Measurements from ENCODE around the gene SLC16A3.

The SLC16A3 gene

DNA sequence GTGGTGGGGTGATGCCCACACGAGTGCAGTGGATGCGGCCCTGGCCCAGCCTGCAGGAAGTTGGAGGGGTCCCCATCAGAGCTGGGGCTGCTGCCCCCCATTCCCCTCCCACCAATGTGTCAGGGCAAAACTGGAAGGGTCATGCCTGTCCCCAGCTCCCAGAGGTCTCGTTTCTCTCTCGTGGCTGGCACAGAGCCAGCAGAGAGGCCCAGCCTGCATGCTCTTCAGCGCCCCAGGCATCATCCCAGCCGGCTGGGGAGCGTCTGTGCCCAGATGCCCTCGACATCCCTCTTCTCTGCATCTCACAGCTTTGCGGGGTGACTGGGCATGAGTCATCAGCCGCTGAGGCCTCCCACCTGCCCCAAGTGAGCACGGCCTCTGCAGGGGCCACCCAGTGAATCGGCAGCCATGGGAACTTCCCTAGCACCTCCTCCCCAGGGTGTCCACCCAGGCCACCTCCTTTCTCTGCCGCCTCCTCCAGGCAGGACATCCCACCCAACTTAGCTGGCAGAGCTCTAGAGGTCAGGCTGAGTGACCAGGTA lies 54.4 kb downstream of the SLC16A3 start:
- no peak for DNase-seq (ENCODE audit: low read depth in 2 of 2)

DNA sequence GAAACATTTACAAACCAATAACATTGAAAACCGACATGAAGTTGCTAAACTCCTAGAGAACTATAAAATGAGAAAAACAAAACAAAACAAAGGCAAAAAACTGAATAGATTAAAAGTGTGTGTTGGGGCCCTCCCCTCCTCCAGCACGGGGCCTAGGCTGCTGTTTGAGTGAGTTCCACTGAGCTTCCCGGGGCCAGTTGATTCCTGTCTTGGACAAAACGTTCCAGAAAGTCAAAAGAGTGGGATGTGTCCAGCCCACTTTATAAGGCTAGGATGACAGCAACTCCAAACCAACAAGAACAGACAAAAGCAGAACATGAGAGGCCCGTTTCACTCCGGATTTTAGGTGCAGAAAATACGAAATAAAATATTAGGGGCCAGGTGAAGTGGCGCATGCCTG lies 56.3 kb downstream of the SLC16A3 start:
- no peak for DNase-seq (ENCODE audit: low read depth in 2 of 2)

DNA sequence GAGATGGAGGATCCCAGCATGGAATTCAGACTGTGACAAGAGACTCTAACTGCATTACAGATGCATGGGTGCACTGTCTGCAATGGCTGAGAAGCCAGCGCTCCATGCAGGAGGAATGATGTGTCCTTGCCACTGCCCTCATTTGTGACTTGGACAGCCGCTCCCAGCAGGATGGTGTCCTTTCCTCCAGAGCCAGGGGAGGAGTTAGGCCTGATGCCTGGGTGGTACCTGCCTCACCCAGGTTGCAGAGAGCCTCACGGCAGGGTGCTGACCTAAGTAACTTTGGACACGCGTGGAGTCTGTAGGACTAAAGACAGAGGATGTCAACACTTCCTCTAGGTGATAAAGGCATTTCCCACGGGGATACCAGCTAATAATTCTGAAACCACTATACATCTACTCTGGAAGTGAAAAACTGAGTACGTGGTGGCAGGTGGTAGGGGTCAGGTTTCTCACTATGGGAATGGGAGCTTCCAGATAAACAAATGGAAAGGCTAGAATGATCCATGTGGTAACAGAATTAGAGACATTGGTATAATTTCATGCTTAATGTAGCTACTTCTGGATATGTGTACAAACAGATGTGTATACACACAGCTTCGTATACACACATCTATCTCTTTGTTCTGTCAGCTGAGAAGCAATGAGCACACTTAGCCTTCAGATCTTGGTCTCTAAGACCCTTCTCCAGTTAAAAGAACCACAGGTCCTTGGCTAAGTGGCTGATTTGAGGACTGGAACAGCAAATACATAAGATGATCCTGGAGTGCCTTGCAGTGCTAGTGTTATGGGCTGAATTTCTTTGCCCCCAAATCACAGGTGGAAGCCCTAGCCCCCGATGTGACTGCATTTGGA lies 58.4 kb downstream of the SLC16A3 start:
- no peak for DNase-seq (ENCODE audit: low read depth in 2 of 2)

DNA sequence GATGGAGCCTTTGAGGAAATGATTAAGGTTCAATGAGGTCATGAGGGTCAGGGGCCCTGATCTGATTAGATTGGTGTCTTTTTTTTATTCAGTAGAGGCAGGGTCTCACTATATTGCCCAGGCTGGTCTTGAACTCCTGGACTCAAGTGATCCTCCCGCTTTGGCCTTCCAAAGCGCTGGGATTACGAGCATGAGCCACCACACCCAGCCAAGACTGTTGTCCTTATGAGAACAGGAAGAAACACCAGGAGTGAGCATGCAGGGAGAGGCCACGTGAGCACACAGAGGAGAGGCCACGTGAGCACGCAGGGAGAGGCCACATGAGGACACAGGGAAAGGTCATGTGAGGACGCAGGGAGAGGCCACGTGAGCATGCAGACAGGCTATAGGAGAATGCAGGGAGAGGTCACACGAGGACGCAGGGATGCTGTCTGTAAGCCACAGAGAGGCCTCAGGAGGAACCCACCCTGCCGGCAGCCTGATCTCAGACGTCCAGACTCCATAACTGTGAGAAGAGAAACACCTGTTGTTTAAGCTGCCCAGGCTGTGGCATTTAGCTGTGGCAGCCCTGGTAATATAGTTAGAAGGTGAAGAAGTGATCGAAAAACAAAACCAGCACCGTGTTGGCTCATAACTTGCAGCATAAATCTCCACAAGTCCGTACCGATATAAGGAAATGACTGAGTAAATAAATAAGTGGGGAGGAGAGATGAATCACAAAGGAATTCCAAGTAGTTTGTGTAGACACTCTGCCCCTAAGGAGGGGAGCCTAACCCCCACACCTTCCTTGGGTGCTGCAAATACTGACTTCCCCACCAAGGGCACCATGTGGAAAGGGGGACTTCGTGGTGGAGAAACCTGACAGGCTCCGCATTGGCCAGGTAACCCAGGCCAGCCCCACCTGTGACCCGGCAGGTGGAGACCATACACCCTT lies 59.3 kb downstream of the SLC16A3 start:
- no peak for DNase-seq (ENCODE audit: low read depth in 2 of 2)

Data from stimulated activated CD4-positive, alpha-beta T cell treated with anti-CD3 and anti-CD28 coated beads, Interleukin-1b, Interleukin-23, amount 100 ng/mL, for 1 hour (primary cell).